Left lobe of liver (tissue), 2 donors: ENCODE measurements around the gene LSAMP. TPM values are rescaled to one million over a fixed set of nuclear protein-coding genes. Genes with fewer than 3 reads are reported as not detected.

Experiments used
- ATAC-seq: fragments of 200-7000 bp; cut with Tn5 transposase; one replicate; pipeline ENCODE4 v1.9.1; 2020; ENCODE audit warnings: mild to moderate bottlenecking, moderate library complexity
- DNase-seq: peaks from one replicate; pipeline ENCODE4 v3.0.0-alpha.2; 2020; ENCODE audit warnings: low spot score
- total RNA-seq: library from RNA; stranded (reverse); gene quantifications from one replicate; pipeline ENCODE4 v1.2.1, GENCODE V29; 2021
- donor health status: DM: no; HTN: no; CAD: no; lungs with moderate emphysema.
- donor health status: DM: no; HTN: yes; CAD: no.

LSAMP gene
- total RNA-seq, 1 donor from 2014 or later, result 0.28 TPM

- DNase-seq, result no peak
- ATAC-seq, result no peak
These were observed 77.4 kb downstream of the LSAMP start for GRCh38 chr3:116367761-116368395.

GRCh38 chr3:116356056-116356455, 89.2 kb downstream of the LSAMP start:
- no peak for ATAC-seq
- DNase-seq, result no peak

- ATAC-seq (no peak), DNase-seq (no peak)
These were observed 90.9 kb downstream of the LSAMP start for GRCh38 chr3:116354382-116354781.

GRCh38 chr3:116350119-116350733, 95.1 kb downstream of the LSAMP start:
- no peak for ATAC-seq
- no peak for DNase-seq

GRCh38 chr3:116348216-116348615, 97.1 kb downstream of the LSAMP start:
- ATAC-seq (no peak), DNase-seq (no peak)

- no peak for DNase-seq
- ATAC-seq, result no peak
These were observed 102.8 kb downstream of the LSAMP start for GRCh38 chr3:116342499-116342898.

- no peak for DNase-seq
- ATAC-seq, result no peak
These were observed 103.4 kb downstream of the LSAMP start for GRCh38 chr3:116341899-116342298.

- DNase-seq (no peak), ATAC-seq (no peak)
These were observed 103.9 kb downstream of the LSAMP start for GRCh38 chr3:116341381-116341780.

- DNase-seq, result no peak
- ATAC-seq, result no peak
These were observed 104.5 kb downstream of the LSAMP start for GRCh38 chr3:116340680-116341216.

- no peak for ATAC-seq
These were observed 105.8 kb downstream of the LSAMP start for GRCh38 chr3:116339441-116340028.

GRCh38 chr3:116338713-116339112, 106.6 kb downstream of the LSAMP start:
- ATAC-seq (no peak), DNase-seq (no peak)

More at GRCh38 chr3:116339441-116340028, 105.8 kb downstream of the LSAMP start:
- DNase-seq, result no peak

- ATAC-seq, result no peak
- DNase-seq, result no peak
These were observed 108.1 kb downstream of the LSAMP start for GRCh38 chr3:116337229-116337628.

GRCh38 chr3:116331380-116331779, 113.9 kb downstream of the LSAMP start:
- ATAC-seq, result no peak
- no peak for DNase-seq

- DNase-seq (no peak), ATAC-seq (no peak)
These were observed 122.4 kb downstream of the LSAMP start for GRCh38 chr3:116322750-116323375.

- no peak for ATAC-seq
- no peak for DNase-seq
These were observed 126.9 kb downstream of the LSAMP start for GRCh38 chr3:116318370-116318769.

GRCh38 chr3:116316771-116317170, 128.5 kb downstream of the LSAMP start:
- DNase-seq, result no peak
- no peak for ATAC-seq

- DNase-seq (no peak), ATAC-seq (no peak)
These were observed 130.8 kb downstream of the LSAMP start for GRCh38 chr3:116314476-116314875.

- no peak for DNase-seq
- ATAC-seq, result no peak
These were observed 138.6 kb downstream of the LSAMP start for GRCh38 chr3:116306720-116307119.

GRCh38 chr3:116306149-116306548, 139.1 kb downstream of the LSAMP start:
- ATAC-seq (no peak), DNase-seq (no peak)

- DNase-seq, result no peak
- no peak for ATAC-seq
These were observed 143.1 kb downstream of the LSAMP start for GRCh38 chr3:116302087-116302747.

GRCh38 chr3:116301422-116301821, 143.9 kb downstream of the LSAMP start:
- no peak for ATAC-seq
- no peak for DNase-seq
